ENCODE measurements around the gene VRTN.
"Not testable (repeated sequence)": the region's sequence is repeated elsewhere in the genome, so short reads cannot be mapped to it uniquely, and the experiment has no call there.

Gene VRTN

GRCh38 chr14:74348735-74349463 lies 628 bp downstream of the VRTN start:
- DNase-seq (ENCODE audit: low read depth), result no peak

GRCh38 chr14:74349757-74350156 lies 1.5 kb downstream of the VRTN start:
- DNase-seq (ENCODE audit: low read depth), result no peak

GRCh38 chr14:74350211-74350927 lies 2.1 kb downstream of the VRTN start:
- DNase-seq (ENCODE audit: low read depth), result no peak

GRCh38 chr14:74350928-74351323 lies 2.7 kb downstream of the VRTN start:
- DNase-seq (ENCODE audit: low read depth), result no peak

- DNase-seq (ENCODE audit: low read depth), result no peak
Measured at GRCh38 chr14:74356892-74357575, 8.8 kb downstream of the VRTN start.

- DNase-seq (ENCODE audit: low read depth), result no peak
Measured at GRCh38 chr14:74357585-74357984, 9.3 kb downstream of the VRTN start.

- DNase-seq (ENCODE audit: low read depth), result no peak
Measured at GRCh38 chr14:74358176-74358829, 10.0 kb downstream of the VRTN start.

- no peak for DNase-seq (ENCODE audit: low read depth)
Measured at GRCh38 chr14:74360163-74360562, 11.9 kb downstream of the VRTN start.

GRCh38 chr14:74362361-74362915 lies 14.2 kb downstream of the VRTN start:
- peak; percentile 11 for DNase-seq (ENCODE audit: low read depth)

- DNase-seq (ENCODE audit: low read depth), result no peak
Measured at GRCh38 chr14:74364271-74364880, 16.1 kb downstream of the VRTN start.

GRCh38 chr14:74368026-74368425 lies 19.8 kb downstream of the VRTN start:
- DNase-seq (ENCODE audit: low read depth), result no peak

GRCh38 chr14:74368441-74368840 lies 20.2 kb downstream of the VRTN start:
- DNase-seq (ENCODE audit: low read depth), result no peak

GRCh38 chr14:74377976-74378690 lies 29.9 kb downstream of the VRTN start:
- no peak for DNase-seq (ENCODE audit: low read depth)

- no peak for DNase-seq (ENCODE audit: low read depth)
Measured at GRCh38 chr14:74380172-74380571, 31.9 kb downstream of the VRTN start.

- no peak for DNase-seq (ENCODE audit: low read depth)
Measured at GRCh38 chr14:74380845-74381244, 32.6 kb downstream of the VRTN start.

GRCh38 chr14:74381571-74381970 lies 33.3 kb downstream of the VRTN start:
- not testable (repeated sequence) for DNase-seq (ENCODE audit: low read depth)

GRCh38 chr14:74382231-74382630 lies 34.0 kb downstream of the VRTN start:
- DNase-seq (ENCODE audit: low read depth), result no peak

- DNase-seq (ENCODE audit: low read depth), result no peak
Measured at GRCh38 chr14:74389980-74390379, 41.7 kb downstream of the VRTN start.

GRCh38 chr14:74390505-74390904 lies 42.2 kb downstream of the VRTN start:
- not testable (repeated sequence) for DNase-seq (ENCODE audit: low read depth)

- no peak for DNase-seq (ENCODE audit: low read depth)
Measured at GRCh38 chr14:74391479-74391878, 43.2 kb downstream of the VRTN start.

Data from GM04503 (cell line).